Ascending aorta (tissue), 2 donors: ENCODE measurements around the gene CLDN14. TPM values are rescaled to one million over a fixed set of nuclear protein-coding genes. Genes with fewer than 3 reads are reported as not detected.

ENCODE experiments used
- DNase-seq, 2 donors: peaks; one replicate each; pipeline ENCODE4 v3.0.0-alpha.2; 2019; ENCODE audit warnings: low spot score in 2 of 2
- H3K27ac ChIP-seq, 2 donors: fragments of 200-600 bp; sonication (generic); one replicate each; pipeline ENCODE4 v1.5.1; 2016 to 2017; ENCODE audit warnings: mild to moderate bottlenecking in 1 of 2
- H3K27me3 ChIP-seq: fragments of 200-600 bp; sonication (generic); one replicate; pipeline ENCODE4 v1.5.1; 2017
- H3K36me3 ChIP-seq, 2 donors: fragments of 200-600 bp; sonication (generic); one replicate each; pipeline ENCODE4 v1.5.1; 2016
- H3K4me1 ChIP-seq, 2 donors: fragments of 200-600 bp; sonication (generic); one replicate each; pipeline ENCODE4 v1.5.1; 2016 to 2017; ENCODE audit warnings: mild to moderate bottlenecking in 1 of 2
- H3K4me3 ChIP-seq, 2 donors: fragments of 200-600 bp; sonication (generic); one replicate each; pipeline ENCODE4 v1.5.1; 2016 to 2017; ENCODE audit warnings: mild to moderate bottlenecking in 1 of 2
- H3K9me3 ChIP-seq, 2 donors: fragments of 200-600 bp; sonication (generic); one replicate each; pipeline ENCODE4 v1.5.1; 2016
- intact Hi-C: fragments of 100-400 bp; cut with DNase I; formaldehyde crosslinking; loops from one replicate; pipeline ENCODE4 v1.15.1; 2023
- total RNA-seq: library from RNA; depleted of rRNA; stranded (reverse); fragments of >200 nt; gene quantifications from one replicate; pipeline ENCODE4 v1.1.0, GENCODE V29; 2016
- TF ChIP-seq, protein P1 (sequence below), 3 experiments: fragments of 200-600 bp in 2 of 3; fragments of 450-650 bp in 1 of 3; sonication (generic) in 2 of 3; IDR thresholded peaks; one replicate each; pipeline ENCODE4 v1.5.1; 2016 to 2019; ENCODE audit warnings: antibody characterized with exemption in 3 of 3, mild to moderate bottlenecking in 1 of 3, moderate library complexity in 1 of 3

The CLDN14 gene, protein sequence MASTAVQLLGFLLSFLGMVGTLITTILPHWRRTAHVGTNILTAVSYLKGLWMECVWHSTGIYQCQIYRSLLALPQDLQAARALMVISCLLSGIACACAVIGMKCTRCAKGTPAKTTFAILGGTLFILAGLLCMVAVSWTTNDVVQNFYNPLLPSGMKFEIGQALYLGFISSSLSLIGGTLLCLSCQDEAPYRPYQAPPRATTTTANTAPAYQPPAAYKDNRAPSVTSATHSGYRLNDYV
- total RNA-seq: not detected

DNA sequence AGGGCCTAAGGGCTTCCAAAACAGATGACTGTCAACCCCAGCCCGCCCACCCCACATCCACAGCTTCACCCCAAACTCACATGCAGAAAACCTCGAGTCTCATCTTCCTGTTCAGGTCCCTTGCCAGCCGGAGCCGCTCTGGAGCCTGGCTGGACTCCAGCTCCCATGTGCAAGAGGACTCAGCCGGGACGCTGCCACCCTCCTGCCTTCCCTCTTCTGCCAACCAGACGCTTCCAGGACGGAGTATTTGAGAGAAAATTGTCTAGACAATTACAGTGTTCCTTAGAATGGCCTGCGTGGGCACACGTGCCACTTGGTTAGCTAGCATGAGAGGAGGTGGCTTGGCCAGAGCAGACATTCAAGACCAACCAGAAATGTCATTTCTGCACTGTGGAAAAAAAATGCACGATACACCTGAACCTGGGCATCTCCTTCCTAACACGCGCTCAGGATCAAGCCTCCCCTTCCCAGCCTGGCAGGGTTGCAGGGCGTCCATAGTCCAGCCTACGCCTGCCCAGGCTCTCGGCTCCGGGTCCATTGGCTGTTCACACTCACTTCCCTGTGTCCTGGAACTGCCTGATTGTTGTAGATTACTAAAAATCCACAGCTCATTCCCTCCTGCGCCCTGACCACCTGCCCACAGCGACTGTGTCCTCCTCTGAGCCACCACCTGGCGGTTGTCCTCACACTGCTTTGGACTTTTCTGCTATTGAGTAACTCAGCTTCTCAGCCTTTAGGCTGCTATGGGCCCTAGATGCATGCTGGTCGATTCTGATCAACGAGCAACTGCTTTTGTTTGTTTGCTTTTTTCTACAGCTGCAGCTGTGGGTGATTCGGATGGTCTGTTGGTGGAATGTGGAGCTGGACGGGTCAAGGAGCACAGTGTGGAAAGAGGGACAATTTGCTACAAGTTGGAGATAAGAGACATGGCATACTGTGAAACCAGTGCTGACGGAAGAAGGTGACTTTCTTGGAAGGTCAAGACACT, at the start of gene CLDN14:
CLDN14 (minus strand) TSS at position 708 of the 988 bp plus-strand sequence. CDS start 18,427 bp downstream, outside the sequence.
- TF ChIP-seq, protein P1, sequence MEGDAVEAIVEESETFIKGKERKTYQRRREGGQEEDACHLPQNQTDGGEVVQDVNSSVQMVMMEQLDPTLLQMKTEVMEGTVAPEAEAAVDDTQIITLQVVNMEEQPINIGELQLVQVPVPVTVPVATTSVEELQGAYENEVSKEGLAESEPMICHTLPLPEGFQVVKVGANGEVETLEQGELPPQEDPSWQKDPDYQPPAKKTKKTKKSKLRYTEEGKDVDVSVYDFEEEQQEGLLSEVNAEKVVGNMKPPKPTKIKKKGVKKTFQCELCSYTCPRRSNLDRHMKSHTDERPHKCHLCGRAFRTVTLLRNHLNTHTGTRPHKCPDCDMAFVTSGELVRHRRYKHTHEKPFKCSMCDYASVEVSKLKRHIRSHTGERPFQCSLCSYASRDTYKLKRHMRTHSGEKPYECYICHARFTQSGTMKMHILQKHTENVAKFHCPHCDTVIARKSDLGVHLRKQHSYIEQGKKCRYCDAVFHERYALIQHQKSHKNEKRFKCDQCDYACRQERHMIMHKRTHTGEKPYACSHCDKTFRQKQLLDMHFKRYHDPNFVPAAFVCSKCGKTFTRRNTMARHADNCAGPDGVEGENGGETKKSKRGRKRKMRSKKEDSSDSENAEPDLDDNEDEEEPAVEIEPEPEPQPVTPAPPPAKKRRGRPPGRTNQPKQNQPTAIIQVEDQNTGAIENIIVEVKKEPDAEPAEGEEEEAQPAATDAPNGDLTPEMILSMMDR (IDR thresholded peaks at IDR 0.05): no peak
- H3K27ac ChIP-seq: peak within 1 kb of the TSS in 1 of 2 donors; percentile 20
- intact Hi-C loops: no loop called here
- H3K36me3 ChIP-seq: no peaks in the 10 kb centered on the region
- peak within 1 kb of the TSS in 1 of 2 donors; percentile 34 for H3K4me3 ChIP-seq
- H3K4me1 ChIP-seq: no peaks in the 10 kb centered on the region
- H3K9me3 ChIP-seq: no peaks in the 10 kb centered on the region
- H3K27me3 ChIP-seq: no peaks in the 10 kb centered on the region
- no peak for DNase-seq

DNA sequence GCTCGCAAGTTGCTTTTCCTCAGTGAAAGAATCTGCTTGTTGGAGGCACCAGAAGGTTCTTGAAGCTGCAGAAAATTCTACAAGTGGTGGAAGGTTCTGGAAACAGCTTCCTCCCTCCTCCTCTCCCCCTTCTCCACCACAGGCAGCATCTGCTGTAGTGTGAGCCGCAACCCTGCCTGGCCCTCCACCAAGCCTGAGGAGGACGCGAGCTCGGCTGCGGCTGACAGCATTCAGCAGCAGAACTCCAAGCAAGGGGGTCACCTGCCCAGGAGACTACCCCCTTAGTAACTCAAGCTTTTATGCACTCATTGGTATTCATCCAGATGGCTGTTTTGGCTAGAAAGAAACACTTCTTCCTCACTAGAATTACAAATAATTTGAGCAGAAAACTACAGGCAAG, 48.8 kb upstream of the CLDN14 start:
- TF ChIP-seq, protein P1 (IDR thresholded peaks at IDR 0.05): no peak
- no peaks in the 10 kb centered on the region for H3K27me3 ChIP-seq
- DNase-seq: no peak
- no peaks in the 10 kb centered on the region for H3K9me3 ChIP-seq
- H3K4me1 ChIP-seq: no peaks in the 10 kb centered on the region
- intact Hi-C loops: no loop called here
- no peak overlapping the region for H3K27ac ChIP-seq
- no peak overlapping the region for H3K4me3 ChIP-seq
- no peaks in the 10 kb centered on the region for H3K36me3 ChIP-seq

DNA sequence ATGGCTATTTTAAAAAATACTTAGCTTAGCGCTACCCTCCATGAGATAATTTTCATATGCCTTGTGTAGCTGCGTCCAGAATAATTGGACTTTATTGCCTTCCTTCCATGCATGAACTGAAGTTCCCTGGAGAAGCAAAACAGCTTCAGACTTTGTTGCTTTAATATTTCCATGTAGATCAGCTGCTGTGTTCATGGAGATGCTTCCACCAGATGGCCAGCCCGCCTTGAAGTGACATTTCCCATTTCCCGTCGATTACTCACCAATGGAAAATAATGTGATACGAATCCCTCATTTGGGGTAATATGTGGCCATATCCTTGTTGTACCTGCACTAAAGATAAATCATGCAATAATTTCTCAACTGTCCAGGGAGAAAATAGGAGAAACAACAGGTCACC, 47.4 kb upstream of the CLDN14 start:
- no peak for DNase-seq
- intact Hi-C loops: no loop called here
- Histone ChIP-seq H3K27me3 (no peaks in the 10 kb centered on the region), H3K4me3 (no peak overlapping the region), H3K9me3 (no peaks in the 10 kb centered on the region), H3K27ac (no peak overlapping the region), H3K36me3 (no peaks in the 10 kb centered on the region), H3K4me1 (no peaks in the 10 kb centered on the region)
- TF ChIP-seq, protein P1 (IDR thresholded peaks at IDR 0.05): no peak

DNA sequence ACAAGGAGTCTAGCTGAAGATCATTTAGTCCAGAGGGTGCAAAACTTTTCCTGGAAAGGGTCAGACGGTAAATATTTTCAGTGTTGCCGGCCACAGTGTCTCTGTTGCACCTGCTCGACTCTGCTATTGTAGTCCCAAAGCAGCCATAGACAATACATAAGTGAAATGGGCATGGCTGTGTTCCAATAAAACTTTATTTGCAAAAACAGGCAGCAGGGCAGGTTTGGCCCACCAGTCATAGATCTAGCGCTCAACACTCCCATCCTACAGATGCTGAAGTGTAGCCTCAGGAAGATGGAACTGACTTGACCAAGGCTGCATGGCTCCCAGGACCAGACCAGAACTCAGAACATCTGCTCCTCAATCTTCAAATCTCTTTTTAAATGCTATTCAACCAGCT, 46.2 kb upstream of the CLDN14 start:
- TF ChIP-seq, protein P1 (IDR thresholded peaks at IDR 0.05): no peak
- intact Hi-C loops: no loop called here

DNA sequence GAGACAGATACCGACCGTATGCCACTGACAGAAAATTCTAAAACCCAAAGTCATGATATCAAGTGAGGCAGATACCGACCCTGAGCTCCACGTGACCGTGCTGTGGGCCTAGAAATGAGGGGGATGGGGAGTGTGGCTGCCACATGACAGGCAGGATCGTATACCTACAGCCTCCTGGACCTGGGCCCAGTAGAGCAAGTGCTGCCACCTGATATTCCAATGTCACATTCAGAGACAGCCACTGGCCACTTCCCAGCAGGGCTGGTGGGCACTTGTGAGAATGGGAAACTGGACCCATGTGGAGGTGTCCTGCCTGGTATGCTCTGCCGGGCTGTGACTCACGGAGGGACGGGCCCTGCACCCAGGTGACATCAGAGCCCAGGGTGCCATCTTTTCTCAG, 44.6 kb upstream of the CLDN14 start:
- intact Hi-C loops: no loop called here
- Histone ChIP-seq H3K9me3 (no peaks in the 10 kb centered on the region), H3K4me3 (no peak overlapping the region), H3K4me1 (no peaks in the 10 kb centered on the region), H3K27me3 (no peaks in the 10 kb centered on the region), H3K36me3 (no peaks in the 10 kb centered on the region), H3K27ac (no peak overlapping the region)
- no peak for DNase-seq
- TF ChIP-seq, protein P1 (IDR thresholded peaks at IDR 0.05): no peak

More for the DNA sequence above, 46.2 kb upstream of the CLDN14 start:
- Histone ChIP-seq H3K4me3 (no peak overlapping the region), H3K36me3 (no peaks in the 10 kb centered on the region), H3K27me3 (no peaks in the 10 kb centered on the region), H3K4me1 (no peaks in the 10 kb centered on the region), H3K27ac (no peak overlapping the region), H3K9me3 (no peaks in the 10 kb centered on the region)
- no peak for DNase-seq
